Muscle of leg (tissue), 11 donors: ENCODE results near the gene RAB11B. TPM values are rescaled to one million over a fixed set of nuclear protein-coding genes. Genes with fewer than 3 reads are reported as not detected.
A peak's percentile ranks its signal among the peaks of the same experiment; 100 is the strongest.
"Not testable (repeated sequence)": the region's sequence is repeated elsewhere in the genome, so short reads cannot be mapped to it uniquely, and the experiment has no call there.

Source experiments
- DNase-seq: peaks from one replicate; pipeline ENCODE4 v3.0.0; 2013
- H3K27ac ChIP-seq: one replicate; pipeline ENCODE4 v1.5.1; 2013; ENCODE audit warnings: mild to moderate bottlenecking, low read length, control low read depth
- H3K27me3 ChIP-seq: one replicate; pipeline ENCODE4 v1.6.1; 2013; ENCODE audit warnings: low read length; ENCODE audit not compliant: control insufficient read depth, insufficient read depth
- H3K36me3 ChIP-seq: one replicate; pipeline ENCODE4 v1.6.1; 2013; ENCODE audit warnings: low read length; ENCODE audit not compliant: control insufficient read depth, insufficient read depth
- H3K4me1 ChIP-seq: one replicate; pipeline ENCODE4 v1.6.1; 2013; ENCODE audit warnings: low read length; ENCODE audit not compliant: control insufficient read depth, insufficient read depth
- H3K4me3 ChIP-seq: one replicate; pipeline ENCODE4 v1.5.1; 2013; ENCODE audit warnings: low read length, control low read depth
- H3K9me3 ChIP-seq: replicated peaks from 2 replicates; pipeline ENCODE4 v1.6.1; 2013; ENCODE audit warnings: low read depth, low read length; ENCODE audit not compliant: control insufficient read depth
- WGBS: methylation state at CpG from one replicate; pipeline ENCODE4 v1.1.5; 2013; ENCODE audit warnings: missing lambda C conversion rate; ENCODE audit not compliant: insufficient coverage; 5-methylcytosine and 5-hydroxymethylcytosine counted together
- polyA plus RNA-seq, 8 donors: library from polyadenylated mRNA; unstranded; fragments of 120-200 nt; gene quantifications; one replicate each; pipeline versions ENCODE4 v1.2.1 to v1.2.3, GENCODE V29; 2013; ENCODE audit warnings: inconsistent platforms in 1 of 8, low replicate concordance in 1 of 8; ENCODE audit not compliant: insufficient read length in 8 of 8, insufficient read depth in 1 of 8
- total RNA-seq: library from RNA; stranded (reverse); fragments of 120-200 nt; gene quantifications from one replicate; pipeline ENCODE4 v1.2.4, GENCODE V29; 2013

Gene RAB11B
- total and polyA plus RNA-seq, 9 donors, result 9.5 to 96.3 (median 79.4) TPM

DNA sequence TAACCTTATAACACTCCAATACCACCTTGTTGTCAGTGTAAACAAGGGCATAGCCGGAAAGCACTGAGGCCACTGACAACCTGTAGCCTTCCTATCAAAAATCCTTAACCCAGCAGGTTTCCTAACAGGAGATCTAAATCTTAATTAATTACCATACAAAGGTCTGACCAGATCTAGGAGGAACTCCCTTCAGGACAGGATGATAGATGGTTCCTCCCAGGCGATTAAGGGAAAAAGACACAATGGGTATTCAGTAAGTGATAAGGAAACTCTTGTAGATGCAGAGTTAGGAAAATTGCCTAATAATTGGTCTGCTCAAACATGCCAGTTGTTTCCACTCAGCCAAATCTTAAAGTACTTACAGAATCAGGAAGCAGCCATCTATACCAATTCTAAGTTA lies 5.1 kb upstream of the RAB11B start:
- not testable (repeated sequence) for DNase-seq, H3K4me3 ChIP-seq, H3K27ac ChIP-seq, H3K27me3 ChIP-seq, H3K36me3 ChIP-seq, H3K9me3 ChIP-seq, H3K4me1 ChIP-seq
- no CpG with 5 or more reads among the region's 2 CpGs for WGBS

DNA sequence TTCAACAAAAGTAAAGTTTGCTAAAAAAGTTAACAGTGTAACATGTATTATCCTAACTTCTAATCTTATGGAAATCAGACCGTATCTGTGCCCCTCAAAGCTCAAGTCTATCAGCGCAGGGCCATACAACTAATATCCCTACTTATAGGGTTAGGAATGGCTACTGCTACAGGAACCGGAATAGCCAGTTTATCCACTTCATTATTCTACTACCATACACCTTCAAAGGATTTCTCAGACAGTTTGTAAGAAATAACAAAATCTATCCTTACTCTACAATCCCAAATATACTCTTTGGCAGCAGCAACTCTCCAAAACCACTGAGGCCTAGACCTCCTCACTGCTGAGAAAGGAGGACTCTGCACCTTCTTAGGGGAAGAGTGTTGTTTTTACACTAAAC lies 4.6 kb upstream of the RAB11B start:
- not testable (repeated sequence) for H3K27me3 ChIP-seq, H3K36me3 ChIP-seq, DNase-seq, H3K4me1 ChIP-seq, H3K4me3 ChIP-seq, H3K27ac ChIP-seq, H3K9me3 ChIP-seq
- WGBS, result no CpG with 5 or more reads among the region's 3 CpGs

DNA sequence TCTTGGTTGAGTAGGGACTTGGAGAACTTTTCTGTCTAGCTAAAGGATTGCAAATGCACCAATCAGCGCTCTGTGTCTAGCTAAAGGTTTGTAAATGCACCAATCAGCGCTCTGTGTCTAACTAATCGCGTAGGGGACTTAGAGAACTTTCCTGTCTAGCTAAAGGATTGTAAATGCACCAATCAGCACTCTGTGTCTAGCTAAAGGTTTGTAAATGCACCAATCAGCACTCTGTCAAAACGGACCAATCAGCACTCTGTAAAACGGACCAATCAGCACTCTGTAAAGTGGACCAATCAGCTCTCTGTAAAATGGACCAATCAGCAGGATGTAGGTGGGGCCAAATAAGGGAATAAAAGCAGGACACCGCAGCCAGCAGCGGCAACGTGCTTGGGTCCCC lies 3.7 kb upstream of the RAB11B start:
- WGBS, result 87% methylated on average over 6 of the region's 9 CpGs
- not testable (repeated sequence) for H3K4me1 ChIP-seq, H3K27ac ChIP-seq

GRCh38 chr19:8386990-8387389 lies 3.2 kb upstream of the RAB11B start:
- no peak for DNase-seq
- H3K27me3 ChIP-seq, result no peaks in the 10 kb centered on the region
- no peak overlapping the region for H3K27ac ChIP-seq
- H3K9me3 ChIP-seq, result no peaks in the 10 kb centered on the region
- H3K36me3 ChIP-seq, result no peaks in the 10 kb centered on the region
- H3K4me1 ChIP-seq, result peaks cover 12% of the 10 kb centered on the region
- no CpG with 5 or more reads among the region's 4 CpGs for WGBS
- H3K4me3 ChIP-seq, result no peak overlapping the region

More for the DNA sequence above, 3.7 kb upstream of the RAB11B start:
- not testable (repeated sequence) for H3K4me3 ChIP-seq, H3K9me3 ChIP-seq, H3K36me3 ChIP-seq, DNase-seq, H3K27me3 ChIP-seq

DNA sequence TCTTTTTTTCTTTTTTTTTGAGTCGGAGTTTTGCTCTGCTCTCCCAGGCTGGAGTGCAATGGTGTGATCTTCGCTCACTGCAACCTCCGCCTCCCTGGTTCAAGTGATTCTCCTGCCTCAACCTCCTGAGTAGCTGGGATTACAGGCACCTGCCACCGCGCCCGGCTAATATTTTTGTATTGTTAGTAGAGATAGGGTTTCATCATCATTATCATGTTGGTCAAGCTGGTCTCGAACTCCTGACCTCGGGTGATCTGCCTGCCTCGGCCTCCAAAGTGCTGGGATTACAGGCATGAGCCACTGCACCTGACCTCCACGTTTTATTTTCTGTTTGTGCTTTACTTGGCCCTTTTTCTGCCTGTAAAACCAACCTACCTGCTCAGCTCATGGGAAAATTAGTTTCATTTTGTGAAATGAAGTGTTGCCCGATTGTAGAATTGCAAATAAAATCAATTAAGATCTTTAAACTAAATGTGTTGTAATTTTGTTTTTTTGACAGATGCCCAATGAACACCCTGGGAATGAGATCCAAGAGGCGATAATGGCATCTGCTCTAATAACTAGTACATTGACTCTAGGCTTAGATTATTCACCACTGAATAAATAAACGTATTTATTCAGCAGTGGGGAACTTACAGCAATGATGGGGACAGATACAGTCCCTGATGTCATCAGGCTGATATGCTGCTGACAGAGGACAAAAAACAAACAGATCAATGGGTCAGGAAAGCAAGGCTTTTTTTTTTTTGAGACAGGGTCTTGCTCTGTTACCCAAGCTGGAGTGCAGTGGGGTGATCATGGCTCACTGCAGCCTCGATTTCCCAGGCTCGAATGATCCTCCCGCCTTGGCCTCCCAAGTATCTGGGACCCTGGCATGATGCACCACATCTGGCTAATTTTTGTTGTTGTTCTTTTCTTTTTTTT lies 2.2 kb upstream of the RAB11B start:
- no peak overlapping the region for H3K4me3 ChIP-seq
- H3K27me3 ChIP-seq, result no peaks in the 10 kb centered on the region
- WGBS, result 83% methylated on average over 6 of the region's 16 CpGs
- peaks cover 21% of the 10 kb centered on the region for H3K4me1 ChIP-seq
- DNase-seq, result no peak
- H3K27ac ChIP-seq, result no peak overlapping the region
- H3K9me3 ChIP-seq, result no peaks in the 10 kb centered on the region
- H3K36me3 ChIP-seq, result no peaks in the 10 kb centered on the region

GRCh38 chr19:8388612-8388958 lies 1.6 kb upstream of the RAB11B start:
- no peaks in the 10 kb centered on the region for H3K36me3 ChIP-seq
- peaks cover 27% of the 10 kb centered on the region for H3K4me1 ChIP-seq
- H3K27ac ChIP-seq, result no peak overlapping the region
- H3K9me3 ChIP-seq, result no peaks in the 10 kb centered on the region
- DNase-seq, result no peak
- H3K4me3 ChIP-seq, result no peak overlapping the region
- no CpG with 5 or more reads among the region's 2 CpGs for WGBS
- no peaks in the 10 kb centered on the region for H3K27me3 ChIP-seq

GRCh38 chr19:8390617-8390981 lies 439 bp downstream of the RAB11B start:
- Histone ChIP-seq H3K36me3 (peaks cover 2% of the 10 kb centered on the region), H3K27me3 (no peaks in the 10 kb centered on the region), H3K9me3 (no peaks in the 10 kb centered on the region), H3K4me3 (peak overlapping the region; percentile 62), H3K4me1 (peaks cover 42% of the 10 kb centered on the region), H3K27ac (peak overlapping the region; percentile 95)
- WGBS, result 0% methylated on average over 20 of the region's 28 CpGs
- peak; percentile 94 for DNase-seq

DNA sequence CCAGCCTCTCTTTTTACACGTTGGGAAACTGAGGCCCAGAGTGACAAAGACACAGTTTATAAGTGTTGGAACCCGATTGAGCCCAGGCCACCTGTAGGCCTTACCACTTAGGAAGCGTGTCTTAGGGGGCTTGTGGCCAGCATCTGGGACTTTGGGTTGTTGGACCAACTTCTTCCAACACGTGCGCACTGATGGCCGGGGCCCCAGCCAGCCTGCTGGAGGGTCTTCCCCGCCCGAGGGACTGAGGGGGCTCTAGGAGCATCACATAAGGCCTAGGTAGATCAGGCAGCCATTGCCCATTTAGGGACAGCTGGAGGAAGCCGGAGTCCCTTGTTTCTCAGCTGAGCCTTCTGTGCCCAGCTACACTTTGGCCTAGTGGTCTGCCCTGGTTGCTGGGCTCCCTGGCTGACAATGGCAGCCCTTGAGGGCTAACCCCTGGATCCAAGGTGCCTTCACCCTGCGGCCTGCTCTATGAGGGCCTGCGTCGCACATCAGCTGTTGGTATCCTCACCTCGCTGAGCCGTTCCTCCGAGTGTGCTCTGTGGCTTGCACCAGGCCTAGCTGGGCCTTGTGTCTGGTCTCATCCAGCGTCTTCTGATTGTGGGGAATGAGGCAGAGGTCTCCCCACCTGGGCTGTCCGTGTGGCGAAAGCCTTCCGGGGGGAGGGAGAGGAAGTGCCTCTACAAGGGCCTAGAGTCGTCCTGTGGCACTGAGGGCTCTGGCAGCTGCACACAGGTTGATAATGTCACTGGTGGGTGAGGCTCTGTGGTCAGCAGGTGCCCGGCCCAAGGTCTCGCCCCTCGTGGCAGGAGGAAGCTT lies 1.2 kb downstream of the RAB11B start:
- no peaks in the 10 kb centered on the region for H3K27me3 ChIP-seq
- H3K4me1 ChIP-seq, result peaks cover 42% of the 10 kb centered on the region
- H3K4me3 ChIP-seq, result no peak overlapping the region
- peaks cover 8% of the 10 kb centered on the region for H3K36me3 ChIP-seq
- no peaks in the 10 kb centered on the region for H3K9me3 ChIP-seq
- H3K27ac ChIP-seq, result peak overlapping the region; percentile 83
- DNase-seq, result no peak
- 73% methylated on average over 17 of the region's 23 CpGs for WGBS

DNA sequence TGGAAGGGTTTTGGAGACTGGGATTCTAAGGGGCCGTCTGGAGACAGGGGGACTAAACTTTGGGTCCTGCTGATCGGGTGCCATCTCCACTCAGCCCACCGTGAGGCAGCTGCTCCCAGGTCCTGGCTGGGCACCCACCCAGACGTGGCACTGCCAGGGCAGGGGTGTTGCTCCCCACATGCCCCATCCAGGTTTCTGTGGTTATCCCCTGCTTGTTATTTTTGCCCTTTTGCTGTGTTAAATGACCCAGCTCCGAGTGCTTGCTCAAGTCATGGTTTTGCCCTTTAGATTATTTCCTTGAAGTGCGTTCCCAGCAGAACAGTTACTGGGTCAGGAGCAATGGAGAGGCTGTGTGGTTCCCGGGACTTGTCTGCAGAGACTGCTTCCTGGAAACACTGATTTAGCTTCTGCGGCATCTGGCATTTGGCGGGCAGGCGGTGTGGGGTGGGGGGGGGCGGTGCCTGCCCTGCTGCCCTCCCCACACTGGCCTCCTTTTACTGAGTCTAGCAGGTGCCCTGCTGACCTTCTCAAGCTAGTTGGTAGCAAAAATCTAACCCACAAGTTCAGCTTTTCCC lies 1.9 kb downstream of the RAB11B start:
- WGBS, result 51% methylated on average over 5 of the region's 11 CpGs
- DNase-seq, result peak; percentile 59
- H3K4me3 ChIP-seq, result no peak overlapping the region
- H3K9me3 ChIP-seq, result no peaks in the 10 kb centered on the region
- no peaks in the 10 kb centered on the region for H3K27me3 ChIP-seq
- peak overlapping the region; percentile 83 for H3K27ac ChIP-seq
- peaks cover 8% of the 10 kb centered on the region for H3K36me3 ChIP-seq
- peaks cover 46% of the 10 kb centered on the region for H3K4me1 ChIP-seq

- Histone ChIP-seq H3K9me3 (no peaks in the 10 kb centered on the region), H3K36me3 (peaks cover 12% of the 10 kb centered on the region), H3K4me3 (no peak overlapping the region), H3K4me1 (peaks cover 53% of the 10 kb centered on the region), H3K27ac (peak overlapping the region; percentile 20), H3K27me3 (no peaks in the 10 kb centered on the region)
- WGBS, result 67% methylated on average over 8 of the region's 8 CpGs
- DNase-seq, result no peak
Observed at GRCh38 chr19:8393192-8393870, 3.2 kb downstream of the RAB11B start.
